ENCODE results near the gene BEND5. TPM values are rescaled to one million over a fixed set of nuclear protein-coding genes. Genes with fewer than 3 reads are reported as not detected.

The BEND5 gene
- total RNA-seq, 1 experiment from 2014 or later, result not detected

DNA sequence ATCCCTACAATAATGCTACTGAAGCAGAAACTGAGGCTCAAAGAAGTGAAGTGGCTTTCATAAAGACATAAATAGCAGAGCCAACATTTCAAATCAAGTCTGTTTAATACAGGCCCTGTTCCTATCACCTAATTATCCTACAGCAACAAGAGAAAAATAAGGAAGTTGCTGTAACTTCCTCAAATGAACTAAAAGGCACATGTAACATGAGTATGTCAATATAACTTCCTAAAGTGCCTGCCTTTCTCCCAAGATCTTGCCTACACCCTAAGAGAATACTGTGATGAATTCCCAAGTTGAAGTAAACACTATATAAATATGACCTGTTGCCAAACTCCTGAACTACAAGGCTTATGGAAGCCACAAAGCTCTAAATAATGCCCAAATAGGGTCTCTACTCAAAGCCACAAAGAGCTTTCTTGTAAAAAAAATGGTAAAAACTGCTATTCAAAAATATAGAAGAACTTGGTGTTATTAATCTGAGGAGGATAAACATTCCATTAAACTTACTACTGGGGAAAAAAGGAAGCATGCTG, 8.6 kb downstream of the BEND5 start:
- DNase-seq (ENCODE audit: low spot score), result no peak

DNA sequence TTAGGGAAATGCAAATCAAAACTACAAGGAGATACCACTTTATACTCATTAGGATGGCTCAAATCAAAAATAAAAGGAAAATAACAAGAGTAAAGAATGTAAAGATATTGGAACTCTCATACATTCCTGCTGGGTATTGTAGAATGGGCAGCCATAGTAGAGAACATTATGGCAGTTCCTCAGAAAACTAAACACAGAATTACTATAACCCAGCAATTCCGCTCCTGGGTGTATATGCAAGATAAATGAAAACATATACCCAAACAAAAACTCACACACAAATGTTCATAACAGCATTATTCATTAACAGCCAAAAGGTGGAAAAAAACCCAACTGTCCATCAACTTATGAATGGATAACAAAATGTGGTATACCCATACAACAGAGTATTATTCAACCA, 11.4 kb downstream of the BEND5 start:
- no peak for DNase-seq (ENCODE audit: low spot score)

DNA sequence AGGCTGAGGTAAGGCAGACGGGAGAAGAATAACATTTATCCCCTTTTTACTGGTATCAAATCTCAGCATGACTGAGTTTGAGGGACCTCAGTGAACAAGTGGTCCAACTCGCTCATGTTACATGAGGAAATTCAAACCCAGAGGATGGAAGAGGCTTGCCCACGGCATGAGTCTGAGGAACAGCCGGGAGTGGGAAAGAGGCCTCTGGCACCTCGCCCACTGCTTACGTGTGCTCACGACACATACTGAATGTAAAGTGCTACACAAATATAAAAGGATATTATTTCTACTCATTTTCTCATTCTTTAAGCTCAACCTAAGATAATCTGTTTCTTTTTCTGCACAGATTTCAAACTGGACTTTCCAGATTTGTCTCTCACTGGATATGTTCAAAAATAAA, 14.7 kb downstream of the BEND5 start:
- no peak for DNase-seq (ENCODE audit: low spot score)

DNA sequence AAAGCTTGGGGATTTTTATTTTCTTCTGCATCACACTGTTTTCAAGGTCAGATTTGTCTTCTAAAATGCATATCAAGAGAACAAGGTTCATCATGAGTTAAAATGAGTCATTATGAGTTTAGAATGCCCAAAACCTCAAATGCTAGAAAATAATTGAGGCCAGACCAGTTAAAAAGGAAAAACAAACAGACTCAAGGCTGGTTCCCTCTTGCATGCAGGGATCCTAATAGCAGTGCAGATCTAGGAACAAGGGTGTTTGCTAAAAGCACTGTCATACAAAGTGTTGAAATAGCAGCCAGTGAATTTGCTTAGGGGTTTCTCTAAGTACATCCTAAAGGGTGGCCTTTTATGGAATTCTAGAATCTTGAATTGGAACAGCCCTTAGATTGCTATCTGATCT, 15.3 kb downstream of the BEND5 start:
- DNase-seq (ENCODE audit: low spot score), result no peak

DNA sequence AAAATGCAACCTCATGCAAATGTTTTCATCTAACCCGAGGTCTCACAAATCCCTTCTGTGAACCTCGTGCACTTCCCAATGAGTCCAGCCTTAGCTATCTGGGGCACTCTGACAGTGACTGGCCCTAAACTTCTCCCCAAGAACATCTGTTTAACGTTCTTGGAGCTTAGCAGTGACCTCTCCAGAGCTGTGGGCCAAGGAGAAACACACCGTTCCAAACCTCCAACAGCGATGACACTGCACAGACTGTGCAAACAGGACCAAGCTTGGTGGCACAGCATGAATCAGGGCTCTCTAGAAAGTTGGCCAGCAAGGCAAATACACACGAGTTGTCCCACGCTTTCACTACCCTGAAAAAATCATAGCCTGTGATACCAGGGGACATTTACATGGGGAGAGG, 15.8 kb downstream of the BEND5 start:
- DNase-seq (ENCODE audit: low spot score), result no peak

- no peak for DNase-seq (ENCODE audit: low spot score)
These were observed 17.7 kb downstream of the BEND5 start for GRCh38 chr1:48758976-48759375.

DNA sequence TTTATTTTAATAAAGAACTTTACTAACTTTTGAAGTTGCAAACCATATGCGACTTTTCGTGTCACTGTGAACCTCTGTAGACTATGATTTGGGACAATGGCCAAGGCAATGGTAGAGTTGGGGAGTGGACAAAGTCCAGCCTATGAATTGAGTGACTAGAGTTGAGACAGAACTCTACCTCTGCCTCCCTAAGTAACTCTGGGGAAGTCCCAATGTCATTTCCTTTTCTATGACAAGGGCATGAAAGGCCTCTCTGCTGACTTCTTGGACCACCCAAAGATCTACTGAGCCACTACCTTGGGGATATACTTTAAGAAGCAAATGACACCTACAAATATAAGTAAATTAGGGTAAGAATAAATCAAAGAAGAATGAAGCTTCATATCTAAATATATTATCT, 19.3 kb downstream of the BEND5 start:
- no peak for DNase-seq (ENCODE audit: low spot score)

DNA sequence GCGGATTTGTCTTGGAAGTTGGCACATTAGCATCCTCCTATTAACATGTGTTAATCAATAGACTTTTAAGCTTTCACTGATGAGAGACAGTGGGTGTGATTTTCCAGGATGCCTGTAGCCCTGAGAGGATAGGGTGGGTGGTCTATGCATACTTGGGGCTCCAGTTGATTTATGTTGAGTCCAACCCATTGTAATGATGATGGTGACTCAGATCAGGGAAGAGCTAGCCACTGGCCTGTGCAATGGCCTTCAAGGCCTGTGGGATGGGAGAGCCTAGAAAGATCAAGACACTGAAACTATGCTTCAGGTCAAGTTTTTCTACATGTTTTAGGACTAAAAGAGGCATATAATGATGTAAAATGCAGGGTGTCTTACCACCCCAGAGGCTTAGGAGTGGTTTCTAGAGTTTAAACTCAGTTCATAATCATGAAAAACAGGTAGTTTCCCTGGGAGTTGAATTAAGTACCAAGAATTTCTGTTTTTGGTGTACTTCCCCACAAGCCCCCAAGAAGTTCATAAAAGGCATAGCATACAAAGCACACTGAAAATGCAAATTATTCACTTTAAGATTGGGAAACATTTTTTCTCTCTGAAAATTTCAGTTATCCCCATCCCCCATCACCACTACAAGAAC, 19.9 kb downstream of the BEND5 start:
- no peak for DNase-seq (ENCODE audit: low spot score)

DNA sequence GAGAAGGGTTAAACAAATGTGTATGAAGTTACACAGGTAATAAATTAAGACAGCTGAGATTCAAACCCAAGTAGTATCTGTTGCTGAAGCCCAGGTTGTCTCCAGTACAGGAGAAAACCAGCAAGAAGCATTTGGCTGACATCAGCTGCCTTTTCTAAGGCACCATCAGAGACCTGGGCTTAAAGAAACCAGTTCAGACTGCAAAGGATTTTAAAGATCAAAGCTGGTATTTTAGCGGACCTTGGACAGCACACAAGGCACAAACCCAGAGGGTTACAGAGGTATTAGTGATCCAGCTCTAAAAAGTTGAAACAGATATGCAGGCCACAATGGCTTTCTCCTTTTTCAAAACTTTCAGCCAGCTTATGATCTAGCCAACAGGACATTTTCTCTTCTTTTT, 23.4 kb downstream of the BEND5 start:
- no peak for DNase-seq (ENCODE audit: low spot score)

DNA sequence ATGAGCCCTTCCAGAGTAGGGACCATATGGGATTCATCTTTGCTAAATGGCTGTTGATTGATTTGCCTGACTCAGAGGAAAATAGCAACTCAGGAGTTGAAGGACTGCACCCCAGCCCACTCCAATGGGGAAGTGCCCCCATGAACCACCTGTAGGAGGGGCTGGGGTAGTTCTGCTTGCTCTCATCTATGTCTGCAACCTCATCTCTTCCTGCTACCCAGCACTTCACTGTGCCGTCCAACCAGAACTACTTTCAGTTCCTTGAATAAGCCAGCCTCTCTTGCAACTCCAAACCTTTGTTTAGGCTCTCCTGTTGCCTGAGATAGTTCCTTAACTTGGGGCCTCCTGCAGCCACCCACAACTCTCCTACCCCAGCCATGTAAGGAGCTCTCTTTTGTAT, 26.6 kb downstream of the BEND5 start:
- DNase-seq (ENCODE audit: low spot score), result no peak

DNA sequence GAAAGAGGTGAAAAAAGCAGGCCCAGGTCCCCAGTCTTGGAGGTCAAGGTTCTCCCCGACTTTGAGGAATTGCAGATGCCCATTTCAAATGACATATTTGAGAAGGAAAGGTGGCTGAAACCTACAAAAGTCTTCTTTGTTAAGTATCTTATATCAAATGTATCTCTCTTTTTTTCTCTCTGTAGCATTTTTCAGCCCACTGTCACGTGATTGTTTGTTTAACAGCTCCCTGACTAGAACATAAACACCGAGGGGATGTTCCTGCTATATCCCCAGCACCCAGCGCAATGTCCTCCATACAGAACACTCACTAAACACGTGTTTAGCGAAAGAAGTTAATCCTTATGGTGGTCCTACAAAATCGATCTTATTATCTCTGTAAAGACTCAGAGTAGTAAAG, 27.6 kb downstream of the BEND5 start:
- no peak for DNase-seq (ENCODE audit: low spot score)

GRCh38 chr1:48746906-48747305, 29.8 kb downstream of the BEND5 start:
- DNase-seq (ENCODE audit: low spot score), result no peak

DNA sequence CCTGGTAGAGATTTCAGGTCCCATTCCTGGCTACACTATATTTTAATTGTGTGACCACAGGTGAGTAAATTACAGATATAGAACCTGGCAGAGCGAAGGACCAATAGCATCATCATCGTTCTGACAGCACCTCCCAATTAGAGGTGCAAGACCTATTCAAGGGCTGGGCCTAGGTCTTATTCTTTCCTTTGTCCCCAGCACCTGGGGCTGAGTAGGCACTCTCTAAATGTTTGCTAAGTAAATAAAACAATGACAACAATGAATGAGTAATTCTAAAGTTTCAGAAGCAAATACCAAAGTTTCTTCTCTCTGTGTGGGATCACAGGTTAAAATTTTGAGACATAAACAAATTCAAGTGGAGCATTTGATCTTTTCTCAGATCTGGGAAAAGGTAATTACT, 32.7 kb downstream of the BEND5 start:
- DNase-seq (ENCODE audit: low spot score), result no peak

GRCh38 chr1:48743480-48743879, 33.2 kb downstream of the BEND5 start:
- no peak for DNase-seq (ENCODE audit: low spot score)

GRCh38 chr1:48741380-48741779, 35.3 kb downstream of the BEND5 start:
- DNase-seq (ENCODE audit: low spot score), result no peak

DNA sequence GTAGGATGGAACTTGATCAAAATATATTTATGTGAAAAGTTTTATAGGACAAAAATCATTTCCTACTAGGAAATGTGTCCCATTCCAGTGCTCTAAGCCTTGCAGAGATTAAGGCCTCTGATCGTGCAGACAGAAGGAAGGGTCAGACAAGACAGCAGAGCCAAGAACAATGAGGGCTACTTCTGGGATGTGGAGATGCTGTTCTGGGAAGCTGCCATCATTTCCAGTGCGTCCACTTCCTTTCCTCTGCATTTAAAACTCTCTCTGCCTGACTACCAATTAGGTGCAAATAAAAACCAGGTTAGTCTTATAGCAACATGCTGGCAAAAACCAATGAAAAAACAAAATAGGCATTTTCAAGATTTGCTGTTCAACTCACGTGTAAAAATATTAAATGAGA, 36.1 kb downstream of the BEND5 start:
- DNase-seq (ENCODE audit: low spot score), result no peak

DNA sequence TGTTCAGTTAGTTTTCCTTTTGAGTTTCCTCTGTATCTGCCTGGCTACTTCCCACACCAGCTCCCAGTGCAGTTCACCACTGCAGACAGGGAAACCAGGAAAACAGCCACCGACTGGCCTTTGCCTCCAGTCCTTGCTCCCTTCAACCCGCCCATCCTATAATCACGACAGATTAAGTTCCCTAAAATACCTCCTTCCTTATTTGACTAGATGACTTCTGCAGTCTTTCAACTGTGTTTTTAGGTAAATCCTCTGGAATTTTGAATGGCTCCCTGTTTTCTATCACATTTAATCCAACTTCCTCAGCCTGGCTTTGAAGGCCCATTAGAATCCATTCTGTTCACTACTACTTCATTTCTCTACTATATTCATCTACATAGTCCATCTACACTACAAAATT, 37.6 kb downstream of the BEND5 start:
- DNase-seq (ENCODE audit: low spot score), result no peak

DNA sequence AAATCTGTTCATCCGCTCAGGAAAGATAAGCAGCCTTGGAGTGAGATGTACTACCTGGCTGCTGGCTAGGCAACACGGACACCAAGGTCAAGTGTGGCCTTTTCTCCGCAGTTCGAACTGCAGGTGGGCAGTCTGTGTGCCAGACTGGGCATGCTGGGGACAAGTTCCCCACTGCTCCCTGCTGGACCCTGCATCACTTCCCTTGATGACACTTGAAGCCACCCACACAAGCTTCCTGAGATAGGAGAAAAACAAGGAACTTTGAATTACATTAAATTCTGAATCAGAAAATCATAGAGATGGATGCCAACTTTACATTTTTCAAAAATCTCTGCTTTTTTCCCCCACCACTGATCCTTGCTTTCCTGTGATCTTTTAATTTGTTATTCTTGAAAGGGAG, 38.3 kb downstream of the BEND5 start:
- no peak for DNase-seq (ENCODE audit: low spot score)

GRCh38 chr1:48735796-48736195, 40.9 kb downstream of the BEND5 start:
- DNase-seq (ENCODE audit: low spot score), result no peak

DNA sequence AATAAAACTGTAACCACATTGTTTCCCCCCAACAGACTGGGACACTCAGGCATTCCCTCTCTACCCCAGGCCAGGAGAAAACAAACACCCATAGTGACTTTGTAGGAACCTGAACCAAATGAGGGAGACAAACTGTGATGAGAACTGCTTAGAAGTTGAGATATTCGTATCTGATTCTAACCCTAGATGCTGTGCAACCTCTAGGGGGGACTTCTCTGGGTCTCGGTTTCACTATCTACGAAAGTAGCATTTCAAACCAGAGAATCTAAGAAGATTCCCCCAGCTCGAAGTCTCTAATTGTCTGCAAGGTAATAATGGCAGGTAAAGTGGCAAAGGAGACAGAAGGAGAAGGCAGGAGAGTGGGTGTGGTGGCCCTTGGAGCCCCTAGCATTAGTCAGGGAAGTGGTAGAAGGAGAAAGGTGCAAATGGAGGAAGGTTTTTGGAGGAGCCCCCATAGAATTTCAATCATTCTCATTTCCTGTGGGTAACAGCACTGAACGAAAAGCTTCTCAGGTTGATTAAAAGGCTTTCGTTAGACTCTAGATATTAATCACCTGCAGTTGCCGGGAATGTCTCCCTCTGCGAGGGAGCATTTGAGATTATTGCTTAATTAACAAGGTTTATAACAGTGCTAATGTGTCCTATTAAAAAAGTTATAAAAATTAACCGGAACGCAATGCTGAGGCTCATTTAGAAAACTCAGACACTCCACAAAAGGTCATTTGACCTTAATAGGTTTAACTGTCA, 46.4 kb downstream of the BEND5 start:
- no peak for DNase-seq (ENCODE audit: low spot score)

- DNase-seq (ENCODE audit: low spot score), result no peak
These were observed 48.1 kb downstream of the BEND5 start for GRCh38 chr1:48728584-48728983.

DNA sequence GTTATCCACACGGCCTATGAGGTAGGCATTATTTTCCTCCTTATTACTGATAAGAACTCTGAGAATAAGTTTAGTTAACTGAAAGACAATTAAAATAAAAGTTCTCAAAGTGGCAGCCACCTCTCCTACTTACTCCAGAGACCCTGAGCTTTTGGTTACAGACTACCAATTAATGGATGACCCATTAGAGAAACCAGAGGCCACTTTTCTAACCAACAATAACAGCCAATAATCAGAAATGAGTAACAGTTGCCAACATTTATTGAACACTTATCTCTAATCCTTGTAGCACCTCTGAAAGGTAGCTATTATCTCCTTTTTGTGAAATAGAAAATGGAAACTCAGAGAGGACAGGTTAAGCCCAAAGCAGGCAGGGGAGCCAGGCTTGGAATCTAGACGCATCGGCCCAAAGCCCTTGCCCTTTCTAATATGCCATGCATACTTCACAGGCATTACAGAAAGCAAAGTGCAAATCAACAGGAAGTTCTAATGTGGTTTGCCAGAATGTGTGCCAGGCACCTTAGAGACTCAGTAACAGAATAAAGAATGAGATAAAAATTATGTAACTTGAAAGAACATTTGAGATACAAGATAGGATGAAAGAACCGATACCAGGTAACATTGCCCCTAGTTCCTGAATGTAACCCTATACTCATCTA, 50.0 kb downstream of the BEND5 start:
- DNase-seq (ENCODE audit: low spot score), result no peak

- DNase-seq (ENCODE audit: low spot score), result no peak
These were observed 50.6 kb downstream of the BEND5 start for GRCh38 chr1:48726139-48726538.

Measured in HT-29 (cell line).